B cell (primary cell): ENCODE measurements around the gene CYBB. TPM values are rescaled to one million over a fixed set of nuclear protein-coding genes. Genes with fewer than 3 reads are reported as not detected.

Source experiments
- ATAC-seq: fragments of 200-7000 bp; cut with Tn5 transposase; one replicate; pipeline ENCODE4 v1.10.0; 2021; ENCODE audit warnings: low read depth, mild to moderate bottlenecking, moderate number of reproducible peaks, moderate library complexity
- CTCF ChIA-PET: fragments of 350-600 bp; sonication (Branson Sonifier 250); formaldehyde crosslinking; loops from one replicate; lab custom pipeline; 2021; ENCODE audit warnings: antibody characterized with exemption, inconsistent platforms; lab: Charles Lee
- POLR2A ChIA-PET: fragments of 350-600 bp; sonication (Branson Sonifier 250); formaldehyde crosslinking; loops from one replicate; lab custom pipeline; 2021; ENCODE audit warnings: antibody characterized with exemption; lab: Charles Lee
- DNase-seq: peaks from one replicate; pipeline ENCODE4 v3.0.0; 2013
- H2AFZ ChIP-seq: 2 replicates; pipeline ENCODE4 v1.6.1; 2012; ENCODE audit warnings: mild to moderate bottlenecking, low read depth, low read length; ENCODE audit not compliant: insufficient read depth, poor library complexity, severe bottlenecking
- H3K27ac ChIP-seq, 2 donors: 1 replicate in 1 of 2; 2 replicates in 1 of 2; pipeline ENCODE4 v1.5.1; 2012 to 2013; ENCODE audit warnings: low read length in 2 of 2, mild to moderate bottlenecking in 2 of 2, moderate library complexity in 1 of 2
- H3K27me3 ChIP-seq, 4 experiments: fragments of 200-600 bp in 1 of 4; sonication (generic) in 1 of 4; replicated peaks in 1 of 4; 1 replicate in 2 of 4; 2 replicates in 2 of 4; pipeline versions ENCODE4 v1.6.1 to v1.7.0; 2013 to 2016; ENCODE audit warnings: low read length in 3 of 4, mild to moderate bottlenecking in 2 of 4, mixed read lengths in 1 of 4, moderate library complexity in 1 of 4; ENCODE audit not compliant: insufficient read depth in 4 of 4, control insufficient read depth in 3 of 4; ENCODE audit errors: control extremely low read depth in 1 of 4
- H3K36me3 ChIP-seq, 2 experiments: replicated peaks in 1 of 2; 1 replicate in 1 of 2; 2 replicates in 1 of 2; pipeline versions ENCODE4 v1.6.1 to v1.7.1; 2013; ENCODE audit warnings: low read length in 1 of 2; ENCODE audit not compliant: insufficient read depth in 2 of 2, control insufficient read depth in 1 of 2; ENCODE audit errors: control extremely low read depth in 1 of 2, extremely low read depth in 1 of 2
- H3K4me1 ChIP-seq, 2 donors: fragments of 200-600 bp in 1 of 2; sonication (generic) in 1 of 2; 1 replicate in 1 of 2; 2 replicates in 1 of 2; pipeline versions ENCODE4 v1.5.1 to v1.6.1; 2013 to 2017; ENCODE audit warnings: low read length in 2 of 2; ENCODE audit not compliant: control insufficient read depth in 2 of 2, insufficient read depth in 2 of 2
- H3K4me2 ChIP-seq: replicated peaks from 2 replicates; pipeline ENCODE3; 2012; ENCODE audit warnings: mild to moderate bottlenecking, low read depth, low read length; ENCODE audit not compliant: poor library complexity, severe bottlenecking
- H3K4me3 ChIP-seq, 5 experiments: fragments of 200-600 bp in 1 of 5; sonication (generic) in 1 of 5; 1 replicate in 3 of 5; 2 replicates in 2 of 5; pipeline versions ENCODE4 v1.5.1 to v1.7.0; 2011 to 2016; ENCODE audit warnings: low read length in 4 of 5, mild to moderate bottlenecking in 4 of 5, low read depth in 2 of 5, control low read depth in 1 of 5, moderate library complexity in 1 of 5; ENCODE audit not compliant: insufficient read depth in 1 of 5; ENCODE audit errors: control extremely low read depth in 1 of 5, extremely low read depth in 1 of 5
- H3K79me2 ChIP-seq: fragments of 200-600 bp; sonication (generic); one replicate; pipeline ENCODE4 v1.6.0; 2016; ENCODE audit warnings: low read length; ENCODE audit not compliant: control insufficient read depth, insufficient read depth
- H3K9ac ChIP-seq: fragments of 200-600 bp; sonication (generic); 2 replicates; pipeline ENCODE4 v1.6.1; 2017; ENCODE audit warnings: mild to moderate bottlenecking, low read length, moderate library complexity
- H3K9me3 ChIP-seq, 3 donors: one replicate each; pipeline versions ENCODE4 v1.6.1 to v1.7.1; 2013; ENCODE audit warnings: low read length in 2 of 3; ENCODE audit not compliant: control insufficient read depth in 2 of 3, insufficient read depth in 1 of 3; ENCODE audit errors: control extremely low read depth in 1 of 3
- H4K20me1 ChIP-seq: 2 replicates; pipeline ENCODE4 v1.6.0; 2012; ENCODE audit warnings: mild to moderate bottlenecking, low read length; ENCODE audit not compliant: insufficient read depth, control insufficient read depth, poor library complexity, severe bottlenecking
- H3K27ac Mint-ChIP-seq: one replicate; pipeline ENCODE4 v1.8.0; 2021; ENCODE audit warnings: mixed read lengths
- H3K27me3 Mint-ChIP-seq: one replicate; pipeline ENCODE4 v1.8.0; 2021; ENCODE audit warnings: mixed read lengths
- H3K4me1 Mint-ChIP-seq: one replicate; pipeline ENCODE4 v1.8.0; 2021; ENCODE audit warnings: mixed read lengths
- H3K4me3 Mint-ChIP-seq: one replicate; pipeline ENCODE4 v1.8.0; 2021; ENCODE audit warnings: mixed read lengths
- H3K9me3 Mint-ChIP-seq: one replicate; pipeline ENCODE4 v1.8.0; 2022; ENCODE audit warnings: mixed read lengths; ENCODE audit not compliant: insufficient read depth
- CTCF ChIP-seq: fragments of 200-600 bp; IDR thresholded peaks from one replicate; pipeline ENCODE4 v1.8.0; 2022; ENCODE audit warnings: antibody characterized with exemption, mild to moderate bottlenecking
- EZH2 ChIP-seq: IDR thresholded peaks from 2 replicates; pipeline ENCODE4 v1.6.1; 2012; ENCODE audit warnings: borderline replicate concordance, low read depth, mild to moderate bottlenecking, moderate library complexity, low read length; ENCODE audit not compliant: insufficient read depth, poor library complexity, severe bottlenecking
- WGBS: methylation state at CpG from one replicate; pipeline ENCODE4 v1.1.5; 2013; ENCODE audit warnings: missing lambda C conversion rate; ENCODE audit not compliant: insufficient coverage; 5-methylcytosine and 5-hydroxymethylcytosine counted together
- intact Hi-C: fragments of 100-400 bp; cut with micrococcal nuclease; formaldehyde crosslinking; loops from one replicate; pipeline ENCODE4 v1.10.0; 2022
- polyA plus RNA-seq: library from polyadenylated mRNA; depleted of rRNA; stranded (reverse); fragments of >200 nt; gene quantifications from 2 replicates; pipeline ENCODE4 v1.2.3, GENCODE V29; 2012
- total RNA-seq, 2 donors: library from RNA; stranded (reverse); fragments of 120-200 nt in 1 of 2; gene quantifications; 1 replicate in 1 of 2; 2 replicates in 1 of 2; pipeline versions ENCODE4 v1.2.3 to v1.2.4, GENCODE V29; 2013 to 2022

CYBB gene
- total and polyA plus RNA-seq, 2 donors (not counting 1 experiment from before 2014, with no cell fraction given), result 72.1 to 132 TPM

- no peaks in the 10 kb centered on the region for H3K36me3 ChIP-seq
- no peaks in the 10 kb centered on the region for H3K9me3 Mint-ChIP-seq
- peak within 1 kb of the TSS; percentile 91 for H3K4me3 Mint-ChIP-seq
- H3K4me1 Mint-ChIP-seq, result peaks cover 14% of the 10 kb centered on the region
- H3K27me3 Mint-ChIP-seq, result no peaks in the 10 kb centered on the region
- peak within 1 kb of the TSS; percentile 71 for H3K4me2 ChIP-seq
- H3K79me2 ChIP-seq, result no peaks in the 10 kb centered on the region
- H3K9me3 ChIP-seq, result no peaks in the 10 kb centered on the region
- intact Hi-C loops, result loop anchor here (1.0 kb wide), 1 partner anchor 480 kb away; the partner anchor contains the start of gene RPGR
- H3K27ac ChIP-seq, result peak within 1 kb of the TSS; percentile 89 to 93
- H4K20me1 ChIP-seq, result no peaks in the 10 kb centered on the region
- H3K4me3 ChIP-seq, result peak within 1 kb of the TSS; percentile 58 to 82 (median 68)
- H3K27me3 ChIP-seq, result peaks cover 0 to 8% (median 0%) of the 10 kb centered on the region in 4 experiments
- peaks cover 4 to 9% of the 10 kb centered on the region in 2 donors for H3K4me1 ChIP-seq
- POLR2A ChIA-PET, result no interaction called here
- H3K9ac ChIP-seq, result peak within 1 kb of the TSS; percentile 80
- WGBS, result 1% methylated on average over 43 of the region's 67 CpGs
- H2AFZ ChIP-seq, result peak within 1 kb of the TSS; percentile 74
- DNase-seq (peak; percentile 86), ATAC-seq (peak; percentile 99)
- H3K27ac Mint-ChIP-seq, result peak within 1 kb of the TSS; percentile 95
- TF ChIP-seq CTCF (no peak), EZH2 (no peak)
- CTCF ChIA-PET, result no interaction called here
These were observed 67.3 kb downstream of the CYBB start, which contains the start of gene DYNLT3 for GRCh38 chrX:37846934-37847732. Gene DYNLT3, minus strand, starts transcription at chrX:37847571. Its CDS starts 61 bp downstream, at chrX:37847510.

GRCh38 chrX:37847733-37848197 is 67.9 kb downstream of the CYBB start:
- DNase-seq, result no peak
- peak overlapping the region; percentile 89 to 93 for H3K27ac ChIP-seq
- H3K4me3 ChIP-seq, result peak overlapping the region; percentile 58 to 82 (median 68)
- no peaks in the 10 kb centered on the region for H3K9me3 Mint-ChIP-seq
- H2AFZ ChIP-seq, result peak overlapping the region; percentile 74
- H3K4me3 Mint-ChIP-seq, result peak overlapping the region; percentile 91
- peak overlapping the region; percentile 95 for H3K27ac Mint-ChIP-seq
- no CpG with 5 or more reads among the region's 5 CpGs for WGBS
- peaks cover 3% of the 10 kb centered on the region for H3K27me3 Mint-ChIP-seq
- ChIA-PET CTCF (no interaction called here), POLR2A (no interaction called here)
- peaks cover 0 to 8% (median 0%) of the 10 kb centered on the region in 4 experiments for H3K27me3 ChIP-seq
- H4K20me1 ChIP-seq, result no peaks in the 10 kb centered on the region
- TF ChIP-seq EZH2 (no peak), CTCF (no peak)
- peak overlapping the region; percentile 80 for H3K9ac ChIP-seq
- no peaks in the 10 kb centered on the region for H3K9me3 ChIP-seq
- peaks cover 4 to 9% of the 10 kb centered on the region in 2 donors for H3K4me1 ChIP-seq
- H3K36me3 ChIP-seq, result no peaks in the 10 kb centered on the region
- intact Hi-C loops, result loop anchor here (1.0 kb wide), 1 partner anchor 480 kb away; the partner anchor contains the start of gene RPGR
- peak overlapping the region; percentile 71 for H3K4me2 ChIP-seq
- no peak for ATAC-seq
- peaks cover 14% of the 10 kb centered on the region for H3K4me1 Mint-ChIP-seq
- H3K79me2 ChIP-seq, result no peaks in the 10 kb centered on the region
